GM18511 (cell line): ENCODE results near the gene MPV17L2.

ENCODE experiments used
- ATAC-seq: cut with Tn5 transposase; IDR thresholded peaks from one replicate; pipeline ENCODE4 v1.9.1; 2021; ENCODE audit warnings: mild to moderate bottlenecking, moderate library complexity; ENCODE audit not compliant: unreplicated experiment

The MPV17L2 gene

DNA sequence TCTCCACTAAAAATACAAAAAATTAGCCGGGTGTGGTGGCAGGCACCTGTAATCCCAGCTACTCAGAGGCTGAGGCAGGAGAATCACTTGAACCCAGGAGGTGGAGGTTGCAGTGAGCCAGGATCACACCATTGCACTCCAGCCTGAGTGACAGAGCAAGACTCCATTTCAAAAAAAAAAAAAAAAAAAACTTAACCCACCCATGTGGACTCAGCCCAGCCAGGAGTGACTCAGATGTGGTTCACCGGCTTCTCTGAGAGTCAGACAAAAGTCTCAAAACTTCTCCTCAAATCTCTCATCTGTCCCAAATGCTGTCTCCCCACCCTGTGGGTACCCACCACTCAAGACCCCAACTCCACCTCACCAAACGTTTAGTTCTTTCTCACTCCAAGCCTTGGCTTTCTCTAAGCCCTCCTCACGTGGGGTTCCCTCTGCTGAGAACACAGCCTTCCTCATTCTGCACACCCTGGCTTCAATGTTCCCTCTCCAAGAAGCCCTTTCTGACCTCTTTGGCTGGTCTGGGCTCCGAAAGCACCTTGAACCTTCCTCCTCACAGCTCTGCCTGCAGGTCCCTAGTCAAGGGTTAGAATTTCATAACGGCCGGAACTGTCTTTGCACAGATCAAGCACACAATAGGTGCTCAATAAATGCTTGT, 21.9 kb downstream of the MPV17L2 start:
- no peak for ATAC-seq

DNA sequence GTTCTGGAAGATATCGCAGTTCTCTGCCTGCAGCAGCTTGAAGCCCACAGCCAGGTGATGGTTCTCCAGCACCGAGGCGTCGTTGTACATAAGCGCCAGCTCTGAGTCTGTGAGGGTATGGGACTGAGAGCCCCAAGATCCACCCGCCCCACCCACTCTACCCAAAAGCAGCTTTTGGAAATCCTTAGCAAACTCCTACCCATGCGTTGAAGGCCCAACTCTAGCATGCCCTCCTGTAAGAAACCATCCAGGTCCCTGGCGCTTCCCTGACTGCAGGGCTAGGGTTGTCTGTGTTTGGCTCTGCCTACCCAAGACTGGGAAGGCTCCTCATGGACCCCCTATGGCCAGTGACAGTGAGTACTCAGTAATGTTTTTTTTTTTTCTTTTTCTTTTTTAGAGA, 23.8 kb downstream of the MPV17L2 start:
- no peak for ATAC-seq

DNA sequence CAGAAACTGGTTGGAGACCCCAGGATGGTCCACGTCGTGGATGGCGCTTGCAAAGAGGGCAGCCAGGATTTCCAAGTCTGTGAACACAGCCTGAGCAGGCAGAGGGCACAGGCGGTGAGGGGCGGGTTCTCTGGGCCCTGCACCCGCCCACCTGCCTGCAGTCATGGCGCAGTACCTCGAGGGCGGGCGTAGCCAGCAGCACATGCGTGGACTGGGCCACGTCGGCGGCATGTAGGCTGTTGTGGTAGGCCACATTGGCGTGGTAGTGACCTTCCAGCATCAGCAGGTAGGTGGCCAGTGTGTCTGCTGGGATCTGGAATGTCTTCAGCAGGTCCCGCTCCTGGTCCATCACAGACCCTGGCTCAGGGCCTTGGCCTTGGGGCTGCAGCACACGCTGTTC, 25.1 kb downstream of the MPV17L2 start:
- ATAC-seq, result no peak

DNA sequence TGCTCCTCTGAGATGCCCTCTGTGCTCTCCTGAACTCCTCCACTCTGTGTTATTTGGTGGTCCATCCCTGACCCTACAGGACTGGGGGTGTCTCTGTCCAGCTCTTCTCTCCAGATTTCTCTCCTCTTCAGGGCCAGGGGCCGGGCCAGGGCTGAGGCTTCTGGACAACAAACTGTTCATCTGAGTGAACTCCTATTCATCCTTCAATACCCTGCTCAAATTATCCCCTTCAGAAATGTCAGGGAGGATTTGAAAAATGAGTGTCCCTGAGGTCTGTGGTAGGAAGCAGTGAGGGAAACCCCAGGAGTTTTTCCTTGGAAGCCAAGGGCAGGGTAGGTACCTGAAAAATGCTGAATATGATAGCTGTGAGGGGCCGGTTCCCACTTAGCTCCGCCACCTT, 25.6 kb downstream of the MPV17L2 start:
- no peak for ATAC-seq

- ATAC-seq, result no peak
These were observed 27.1 kb downstream of the MPV17L2 start for GRCh38 chr19:18219911-18220631.

DNA sequence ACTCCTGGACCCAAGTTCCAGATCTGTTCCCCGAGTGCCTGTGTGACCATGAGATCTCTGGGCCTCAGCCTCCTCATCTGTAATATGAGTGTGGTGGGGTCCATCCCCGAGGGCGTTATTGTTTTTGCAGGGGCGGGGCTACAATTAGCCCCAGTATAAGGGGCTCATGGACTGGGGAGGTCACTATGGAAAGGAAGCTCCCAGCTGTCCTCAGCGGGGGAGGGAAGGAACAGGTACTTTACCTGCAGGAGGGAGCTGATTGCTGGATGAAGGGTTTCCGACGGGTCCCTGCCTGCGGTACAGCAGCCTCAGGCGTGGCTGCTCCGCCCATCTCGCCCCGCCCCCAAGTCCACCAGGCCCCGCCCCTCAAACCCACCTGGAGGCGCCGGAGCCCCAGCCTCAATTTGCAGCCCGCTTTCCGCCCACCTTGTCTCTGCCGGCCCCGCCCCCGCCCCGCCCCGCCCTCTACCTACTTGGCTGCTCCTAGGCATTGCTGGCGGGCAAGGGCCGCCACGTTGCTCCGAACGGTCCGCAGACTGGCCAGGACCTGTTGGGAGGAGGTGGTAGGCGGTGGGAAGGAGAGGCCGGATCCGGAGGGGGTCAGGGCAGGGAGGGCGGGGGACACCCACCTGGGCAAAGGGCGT, 27.7 kb downstream of the MPV17L2 start:
- ATAC-seq, result no peak

- no peak for ATAC-seq
These were observed 29.1 kb downstream of the MPV17L2 start for GRCh38 chr19:18221815-18222725.

GRCh38 chr19:18223860-18224524, 31.0 kb downstream of the MPV17L2 start:
- ATAC-seq, result no peak

DNA sequence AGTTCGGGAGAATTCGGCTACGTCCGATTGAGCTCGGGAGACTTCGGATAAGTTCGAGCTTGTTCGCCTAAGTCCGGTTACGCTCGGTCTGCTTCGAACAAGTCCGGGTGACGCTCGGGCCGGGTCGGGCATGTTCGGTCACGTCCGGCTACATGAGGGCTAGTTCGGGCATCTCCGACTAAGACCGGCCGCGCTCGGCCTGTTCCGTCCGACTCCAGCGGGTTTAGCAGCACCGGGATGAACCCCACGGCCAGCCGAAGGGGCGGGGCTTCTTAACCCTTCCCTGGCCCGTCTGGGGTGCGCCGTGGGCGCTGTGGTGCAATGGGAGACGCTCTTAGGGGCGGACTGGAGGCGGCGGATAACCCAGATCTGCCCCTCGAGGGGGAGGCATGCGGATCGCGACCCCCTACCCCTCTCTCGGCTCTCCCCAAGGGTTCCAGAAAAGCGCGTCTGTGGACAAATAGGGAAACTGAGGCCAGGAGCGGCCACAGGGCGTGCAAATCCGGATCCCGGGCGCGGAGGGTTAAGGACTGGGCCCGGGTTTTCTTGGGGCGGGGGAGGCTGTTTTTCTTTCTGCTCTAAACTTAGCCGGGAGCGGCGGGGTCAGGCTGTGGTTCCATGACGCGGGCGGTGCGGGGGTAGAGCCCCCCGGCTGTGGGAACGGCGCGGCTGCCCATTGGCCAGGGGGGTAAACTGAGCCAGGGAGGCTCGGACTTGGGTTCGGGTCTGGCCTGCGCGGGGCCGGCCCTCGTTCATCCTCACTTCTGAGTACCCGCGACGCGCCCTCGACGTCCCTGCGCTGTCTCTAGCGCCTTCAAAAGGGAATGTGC, 31.7 kb downstream of the MPV17L2 start:
- peak; percentile 93 for ATAC-seq

- ATAC-seq, result no peak
These were observed 32.3 kb downstream of the MPV17L2 start for GRCh38 chr19:18225355-18225701.

GRCh38 chr19:18225702-18226468, 32.9 kb downstream of the MPV17L2 start, which contains the start of gene PDE4C:
TSS of gene PDE4C (minus strand) at chr19:18226438. CDS start at chr19:18226415, 23 bp downstream.
- no peak for ATAC-seq

DNA sequence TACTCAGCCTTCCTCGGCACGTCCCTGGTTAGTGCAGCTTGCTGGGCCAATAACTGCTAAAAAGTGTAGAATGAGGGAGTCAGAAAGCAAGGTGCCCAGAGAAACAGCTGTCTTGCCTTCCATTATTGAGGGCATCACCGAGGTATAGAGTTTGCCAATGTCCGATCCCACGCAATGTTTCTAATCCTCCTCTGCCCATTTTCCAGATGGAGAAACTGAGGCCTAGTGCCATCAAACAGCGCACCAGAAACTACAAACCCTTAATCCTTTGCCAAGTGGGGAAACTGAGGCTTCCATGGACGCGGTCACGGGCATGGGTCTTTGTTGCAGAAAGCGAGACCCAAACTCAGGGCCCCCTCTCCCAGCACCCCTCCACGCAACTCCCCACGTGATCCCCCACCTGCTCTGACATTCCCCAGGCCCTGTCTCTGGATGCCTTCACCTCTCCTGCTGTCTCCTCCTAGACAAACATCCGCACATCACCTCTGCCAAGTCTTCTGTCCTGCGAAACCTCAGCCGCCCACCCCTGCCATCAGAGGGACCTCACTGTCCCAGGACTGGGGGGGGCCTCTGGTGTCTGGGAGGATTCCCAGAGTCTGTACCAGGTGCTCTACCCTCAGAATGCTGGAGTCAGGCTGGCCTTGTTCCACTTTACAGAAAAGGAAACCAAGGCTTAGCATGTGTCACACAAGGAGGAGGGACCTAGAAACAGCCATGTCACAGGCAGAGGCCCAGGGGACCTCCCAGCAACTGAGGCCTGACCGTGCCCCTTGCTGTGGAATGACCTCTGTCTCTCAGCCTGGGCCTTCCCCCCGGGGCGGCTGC, 34.1 kb downstream of the MPV17L2 start:
- no peak for ATAC-seq

DNA sequence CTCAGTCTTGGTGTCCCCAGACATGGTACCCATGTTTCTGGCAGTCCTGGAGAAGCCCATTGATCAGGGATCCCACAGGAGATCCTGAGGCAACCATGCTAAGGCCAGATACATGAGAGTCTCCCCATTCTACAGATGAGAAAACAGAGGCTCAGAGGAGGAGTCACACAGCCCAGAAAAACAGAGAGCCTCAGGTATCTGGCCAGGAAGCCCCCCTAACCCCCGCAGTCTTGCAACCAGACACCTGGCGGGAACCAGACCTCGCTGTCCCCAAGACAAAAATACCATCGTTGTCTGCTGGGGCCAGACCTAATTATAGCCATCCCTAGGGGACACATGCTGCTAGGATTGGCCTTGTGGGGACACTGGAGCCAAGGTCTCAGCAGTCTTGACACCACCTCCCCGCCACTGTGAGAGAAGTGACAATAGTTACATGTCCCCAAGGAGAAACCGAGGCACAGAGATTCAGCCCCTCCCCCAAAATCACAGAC, 34.8 kb downstream of the MPV17L2 start:
- ATAC-seq, result no peak

GRCh38 chr19:18229474-18229873, 36.5 kb downstream of the MPV17L2 start:
- no peak for ATAC-seq

- no peak for ATAC-seq
These were observed 36.9 kb downstream of the MPV17L2 start for GRCh38 chr19:18229915-18230314.

- ATAC-seq, result no peak
These were observed 38.1 kb downstream of the MPV17L2 start for GRCh38 chr19:18230941-18231734.

DNA sequence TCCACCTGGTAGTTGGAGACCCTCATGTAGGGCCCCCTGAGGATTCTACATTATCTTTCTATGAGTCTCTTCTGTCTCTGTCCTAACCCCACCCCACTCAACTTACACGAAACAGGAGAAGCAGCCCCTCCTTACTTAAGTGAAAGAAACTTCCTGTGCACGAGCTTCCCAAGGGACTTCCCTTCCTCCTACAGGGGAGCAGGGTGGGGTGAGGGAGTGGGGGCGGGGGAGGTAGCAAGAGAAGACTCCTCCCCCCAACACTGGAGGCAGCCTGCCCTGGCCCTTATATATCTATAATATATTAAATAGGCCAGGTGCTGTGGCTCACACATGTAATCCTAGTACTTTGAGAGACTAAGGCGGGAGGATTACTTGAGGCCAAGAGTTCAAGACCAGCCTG, 38.8 kb downstream of the MPV17L2 start:
- ATAC-seq, result no peak
